ENCODE data around the gene CPXM1. TPM values are rescaled to one million over a fixed set of nuclear protein-coding genes. Genes with fewer than 3 reads are reported as not detected.

The CPXM1 gene
- total RNA-seq, 2 donors from 2014 or later = 2.9 to 4.4 TPM

DNA sequence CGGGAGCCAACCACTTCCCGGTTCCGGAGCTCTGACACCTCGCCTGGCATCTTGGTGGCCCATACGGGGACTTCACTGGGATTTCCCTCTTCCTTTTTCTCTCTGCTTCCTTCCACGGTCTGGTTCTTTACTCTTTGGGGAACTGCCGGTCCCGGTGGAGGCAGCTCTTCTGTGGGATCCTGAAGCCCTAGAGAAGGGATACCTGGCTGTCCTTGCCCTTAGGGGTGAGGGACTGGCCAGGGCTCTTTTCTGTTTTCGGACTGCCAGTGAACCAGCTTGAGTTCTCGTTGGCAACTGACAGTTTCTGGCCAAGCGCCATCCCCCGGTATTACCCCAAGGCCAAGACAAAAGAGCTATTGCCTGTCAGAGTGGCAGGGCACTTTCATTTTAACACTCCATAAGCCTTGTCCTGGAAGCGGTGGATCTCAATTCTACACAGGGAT, 880 bp upstream of the CPXM1 start:
- Histone ChIP-seq H3K27me3 (peaks cover under 1 to 16% of the 10 kb centered on the region in 2 donors), H3K4me3 (no peak overlapping the region), H3K27ac (no peak overlapping the region), H3K4me1 (peaks cover 0 to 20% of the 10 kb centered on the region in 2 donors), H3K9me3 (no peaks in the 10 kb centered on the region), H3K36me3 (no peaks in the 10 kb centered on the region)
- no peak for DNase-seq (ENCODE audit: low spot score)
- TF ChIP-seq, protein P1, sequence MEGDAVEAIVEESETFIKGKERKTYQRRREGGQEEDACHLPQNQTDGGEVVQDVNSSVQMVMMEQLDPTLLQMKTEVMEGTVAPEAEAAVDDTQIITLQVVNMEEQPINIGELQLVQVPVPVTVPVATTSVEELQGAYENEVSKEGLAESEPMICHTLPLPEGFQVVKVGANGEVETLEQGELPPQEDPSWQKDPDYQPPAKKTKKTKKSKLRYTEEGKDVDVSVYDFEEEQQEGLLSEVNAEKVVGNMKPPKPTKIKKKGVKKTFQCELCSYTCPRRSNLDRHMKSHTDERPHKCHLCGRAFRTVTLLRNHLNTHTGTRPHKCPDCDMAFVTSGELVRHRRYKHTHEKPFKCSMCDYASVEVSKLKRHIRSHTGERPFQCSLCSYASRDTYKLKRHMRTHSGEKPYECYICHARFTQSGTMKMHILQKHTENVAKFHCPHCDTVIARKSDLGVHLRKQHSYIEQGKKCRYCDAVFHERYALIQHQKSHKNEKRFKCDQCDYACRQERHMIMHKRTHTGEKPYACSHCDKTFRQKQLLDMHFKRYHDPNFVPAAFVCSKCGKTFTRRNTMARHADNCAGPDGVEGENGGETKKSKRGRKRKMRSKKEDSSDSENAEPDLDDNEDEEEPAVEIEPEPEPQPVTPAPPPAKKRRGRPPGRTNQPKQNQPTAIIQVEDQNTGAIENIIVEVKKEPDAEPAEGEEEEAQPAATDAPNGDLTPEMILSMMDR (IDR thresholded peaks at IDR 0.05) = no peak

DNA sequence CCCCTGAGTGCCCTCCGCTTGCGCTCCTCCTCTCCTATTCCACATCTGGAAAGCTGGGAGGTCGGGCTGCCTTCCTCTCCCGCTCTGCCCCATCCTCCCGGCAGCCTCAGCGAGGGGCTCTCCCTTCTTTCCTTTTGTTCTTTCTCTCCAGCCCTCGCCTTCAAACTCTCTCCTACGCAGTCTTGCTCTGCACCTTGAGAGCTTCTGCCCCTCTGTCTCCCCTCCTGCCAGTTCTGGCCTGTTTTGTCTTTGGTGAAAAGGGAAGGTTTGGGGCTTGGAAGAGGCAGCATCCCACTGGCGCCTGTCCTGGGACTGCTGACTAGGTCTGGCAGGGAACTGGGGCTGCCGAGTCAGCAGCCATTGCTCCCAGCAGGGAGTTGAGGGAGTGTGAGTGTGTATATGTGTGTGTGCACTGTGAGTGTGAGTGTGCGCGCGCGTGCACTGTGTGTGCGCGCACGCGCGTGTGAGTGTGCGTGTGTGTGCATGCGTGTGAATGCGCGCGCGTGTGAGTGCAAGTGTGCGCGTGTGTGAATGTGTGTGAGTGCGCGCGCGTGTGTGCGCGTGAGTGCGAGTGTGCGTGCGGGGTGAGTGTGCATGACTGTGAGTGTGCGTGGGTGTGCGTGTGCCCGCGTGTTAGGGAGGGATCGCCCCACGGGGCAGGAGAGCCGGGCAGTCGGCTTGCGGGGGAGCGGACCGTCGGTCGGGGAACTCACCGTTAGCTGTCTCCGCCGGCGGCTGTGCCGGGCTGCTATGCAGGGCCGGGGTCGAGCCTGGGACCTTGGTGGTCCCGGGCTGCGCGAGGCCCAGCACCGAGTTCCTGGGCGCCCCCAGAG, 523 bp downstream of the CPXM1 start:
- no peak overlapping the region for H3K27ac ChIP-seq
- TF ChIP-seq, protein P1 (IDR thresholded peaks at IDR 0.05) = no peak
- peaks cover 0 to 20% of the 10 kb centered on the region in 2 donors for H3K4me1 ChIP-seq
- H3K9me3 ChIP-seq = no peaks in the 10 kb centered on the region
- H3K36me3 ChIP-seq = no peaks in the 10 kb centered on the region
- peak overlapping the region in 1 of 2 donors; percentile 44 for H3K4me3 ChIP-seq
- H3K27me3 ChIP-seq = peaks cover 0 to 11% of the 10 kb centered on the region in 2 donors
- no peak for DNase-seq (ENCODE audit: low spot score)

DNA sequence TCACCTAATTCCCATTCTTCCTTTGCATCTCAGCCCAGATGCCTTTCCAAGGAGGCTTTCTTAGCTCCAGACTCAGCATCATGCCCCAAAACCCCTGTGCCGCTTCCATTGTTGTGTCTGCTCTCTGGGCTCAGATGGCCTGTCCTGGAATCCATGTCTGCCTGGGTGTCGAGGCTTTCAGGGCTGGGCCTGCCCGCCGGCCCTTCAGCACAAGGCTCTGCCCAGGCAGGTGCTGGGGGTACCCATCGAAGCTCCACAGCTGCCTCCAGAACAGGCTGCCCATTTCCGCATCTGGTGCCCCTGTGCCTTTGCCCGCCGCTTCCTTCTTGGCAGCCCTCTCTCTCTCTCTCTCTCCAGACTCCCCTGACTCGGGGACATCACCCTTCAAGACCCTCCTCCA, 1.2 kb downstream of the CPXM1 start:
- Histone ChIP-seq H3K4me3 (peak overlapping the region in 1 of 2 donors; percentile 44), H3K36me3 (no peaks in the 10 kb centered on the region), H3K9me3 (no peaks in the 10 kb centered on the region), H3K27ac (no peak overlapping the region), H3K4me1 (peaks cover 0 to 20% of the 10 kb centered on the region in 2 donors), H3K27me3 (peaks cover 0 to 11% of the 10 kb centered on the region in 2 donors)
- DNase-seq (ENCODE audit: low spot score) = no peak
- TF ChIP-seq, protein P1 (IDR thresholded peaks at IDR 0.05) = no peak

DNA sequence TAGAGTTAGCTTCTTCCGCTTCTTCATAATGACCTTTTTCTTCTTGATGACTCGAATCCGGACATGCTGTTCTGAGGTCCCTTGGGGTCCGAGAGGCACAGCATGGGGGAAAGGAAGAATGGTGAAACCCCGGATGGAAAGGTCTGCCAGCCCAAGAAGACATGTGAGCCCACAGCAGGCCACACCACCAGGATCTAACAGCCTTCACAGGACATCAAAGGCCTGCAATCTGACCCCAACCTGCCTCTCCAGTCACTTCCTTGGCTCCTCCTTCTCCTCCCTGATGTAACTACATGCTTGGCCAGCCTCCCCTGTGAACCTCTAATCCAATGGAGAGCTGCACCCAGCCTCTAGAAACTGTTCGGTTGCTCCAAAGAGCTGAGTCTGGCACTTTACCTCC, 1.6 kb downstream of the CPXM1 start:
- no peaks in the 10 kb centered on the region for H3K36me3 ChIP-seq
- DNase-seq (ENCODE audit: low spot score) = no peak
- peaks cover 0 to 11% of the 10 kb centered on the region in 2 donors for H3K27me3 ChIP-seq
- no peak overlapping the region for H3K4me3 ChIP-seq
- TF ChIP-seq, protein P1 (IDR thresholded peaks at IDR 0.05) = no peak
- peaks cover 0 to 20% of the 10 kb centered on the region in 2 donors for H3K4me1 ChIP-seq
- H3K27ac ChIP-seq = no peak overlapping the region
- no peaks in the 10 kb centered on the region for H3K9me3 ChIP-seq

DNA sequence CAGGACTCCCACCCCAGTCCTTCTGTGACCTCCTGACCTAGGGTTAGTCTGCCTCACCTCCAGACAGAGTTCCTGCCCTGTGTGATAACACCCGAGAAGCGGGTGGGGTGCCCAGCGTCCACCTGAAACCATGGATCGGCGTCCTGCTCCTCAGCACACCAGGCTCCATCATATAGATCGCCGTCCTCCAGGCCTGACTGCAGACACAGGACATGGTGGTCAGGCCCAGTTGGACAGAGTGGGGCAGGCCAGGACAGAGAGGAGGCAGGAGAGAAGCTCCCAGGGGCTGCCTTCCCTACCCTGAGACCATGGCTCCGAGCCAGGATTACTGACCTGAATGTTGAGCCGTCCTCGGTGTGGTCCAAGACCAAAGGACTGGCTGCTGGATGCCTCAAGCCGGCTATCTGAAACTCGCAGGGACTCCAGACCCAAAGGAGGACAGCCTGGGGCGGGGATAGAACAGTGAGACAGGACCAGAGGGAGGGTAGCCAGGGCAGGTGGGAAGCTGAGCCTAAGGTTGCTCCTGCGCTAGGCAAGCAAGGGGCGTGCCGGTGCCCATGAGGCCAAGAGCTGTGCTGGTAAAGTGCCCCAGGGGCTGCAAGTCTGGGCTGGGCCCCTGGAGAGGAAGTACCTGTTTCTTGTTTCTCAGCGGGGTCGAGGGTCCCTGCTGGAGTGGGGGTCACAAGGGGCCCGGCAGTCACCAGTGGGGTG, 2.2 kb downstream of the CPXM1 start:
- Histone ChIP-seq H3K4me3 (no peak overlapping the region), H3K9me3 (no peaks in the 10 kb centered on the region), H3K36me3 (no peaks in the 10 kb centered on the region), H3K27ac (no peak overlapping the region), H3K27me3 (peaks cover 0 to 11% of the 10 kb centered on the region in 2 donors), H3K4me1 (peaks cover 0 to 20% of the 10 kb centered on the region in 2 donors)
- TF ChIP-seq, protein P1 (IDR thresholded peaks at IDR 0.05) = no peak
- DNase-seq (ENCODE audit: low spot score) = no peak

Data from right atrium auricular region (tissue), 2 donors.